Activated T-cell treated with anti-CD3 and anti-CD28 coated beads, Interleukin-2, amount 50 U/mL, for 4 hours (primary cell): ENCODE measurements around the gene LAMB2. TPM values are rescaled to one million over a fixed set of nuclear protein-coding genes. Genes with fewer than 3 reads are reported as not detected.

ENCODE experiments used
- ATAC-seq, 2 donors: fragments of 200-7000 bp; cut with Tn5 transposase; one replicate each; pipeline ENCODE4 v1.10.0; 2021
- DNase-seq: peaks from one replicate; pipeline ENCODE4 v3.0.0-alpha.2; 2020
- H3K27me3 Mint-ChIP-seq: one replicate; pipeline ENCODE4 v1.8.0; 2021; ENCODE audit warnings: low read depth, mixed read lengths
- H3K36me3 Mint-ChIP-seq: one replicate; pipeline ENCODE4 v1.8.0; 2022; ENCODE audit warnings: mixed read lengths; ENCODE audit not compliant: insufficient read depth
- H3K4me1 Mint-ChIP-seq: one replicate; pipeline ENCODE4 v1.8.0; 2021; ENCODE audit warnings: low read depth, mixed read lengths
- H3K4me3 Mint-ChIP-seq: one replicate; pipeline ENCODE4 v1.8.0; 2021; ENCODE audit warnings: mild to moderate bottlenecking, moderate library complexity, mixed read lengths
- H3K9me3 Mint-ChIP-seq: one replicate; pipeline ENCODE4 v1.8.0; 2021; ENCODE audit warnings: mixed read lengths
- total RNA-seq, 3 donors: library from RNA; stranded (reverse); gene quantifications; one replicate each; pipeline ENCODE4 v1.2.1, GENCODE V29; 2021

The LAMB2 gene
- total RNA-seq, 3 donors from 2014 or later = 1.6 to 2.4 (median 2.0) TPM

- H3K27me3 Mint-ChIP-seq = no peaks in the 10 kb centered on the region
- no peaks in the 10 kb centered on the region for H3K9me3 Mint-ChIP-seq
- H3K36me3 Mint-ChIP-seq = peaks cover 16% of the 10 kb centered on the region
- peaks cover 34% of the 10 kb centered on the region for H3K4me1 Mint-ChIP-seq
- H3K4me3 Mint-ChIP-seq = peak within 1 kb of the TSS; percentile 95
- ATAC-seq = peak; percentile 83 to 85
- peak; percentile 71 for DNase-seq
These were observed 33.2 kb upstream of the LAMB2 start, which contains the start of gene CCDC71 for GRCh38 chr3:49165771-49166751. CCDC71 (minus strand) TSS chr3:49166331; CDS start chr3:49164208, 2,123 bp downstream.

- DNase-seq (no peak), ATAC-seq (peak in 1 of 2 donors; percentile 1)
- Mint-ChIP-seq H3K9me3 (no peaks in the 10 kb centered on the region), H3K4me3 (peak overlapping the region; percentile 95), H3K27me3 (no peaks in the 10 kb centered on the region), H3K4me1 (peaks cover 25% of the 10 kb centered on the region), H3K36me3 (peaks cover 16% of the 10 kb centered on the region)
These were observed 32.3 kb upstream of the LAMB2 start for GRCh38 chr3:49164983-49165720.

GRCh38 chr3:49163609-49164008 lies 30.8 kb upstream of the LAMB2 start:
- no peaks in the 10 kb centered on the region for H3K27me3 Mint-ChIP-seq
- DNase-seq (no peak), ATAC-seq (no peak)
- H3K36me3 Mint-ChIP-seq = peaks cover 16% of the 10 kb centered on the region
- H3K4me1 Mint-ChIP-seq = peaks cover 22% of the 10 kb centered on the region
- H3K9me3 Mint-ChIP-seq = no peaks in the 10 kb centered on the region
- H3K4me3 Mint-ChIP-seq = peak overlapping the region; percentile 37

GRCh38 chr3:49162751-49163419 lies 30.0 kb upstream of the LAMB2 start:
- Mint-ChIP-seq H3K9me3 (no peaks in the 10 kb centered on the region), H3K4me1 (peaks cover 22% of the 10 kb centered on the region), H3K36me3 (peaks cover 16% of the 10 kb centered on the region), H3K27me3 (no peaks in the 10 kb centered on the region), H3K4me3 (no peak overlapping the region)
- no peak for ATAC-seq
- no peak for DNase-seq

GRCh38 chr3:49161808-49162530 lies 29.1 kb upstream of the LAMB2 start:
- ATAC-seq (no peak), DNase-seq (no peak)
- Mint-ChIP-seq H3K4me3 (no peak overlapping the region), H3K9me3 (no peaks in the 10 kb centered on the region), H3K4me1 (peaks cover 22% of the 10 kb centered on the region), H3K27me3 (no peaks in the 10 kb centered on the region), H3K36me3 (peaks cover 16% of the 10 kb centered on the region)

- DNase-seq (no peak), ATAC-seq (no peak)
- peaks cover 16% of the 10 kb centered on the region for H3K36me3 Mint-ChIP-seq
- no peaks in the 10 kb centered on the region for H3K9me3 Mint-ChIP-seq
- H3K4me1 Mint-ChIP-seq = peaks cover 17% of the 10 kb centered on the region
- H3K27me3 Mint-ChIP-seq = no peaks in the 10 kb centered on the region
- no peak overlapping the region for H3K4me3 Mint-ChIP-seq
These were observed 28.3 kb upstream of the LAMB2 start for GRCh38 chr3:49161197-49161596.

- ATAC-seq = no peak
- Mint-ChIP-seq H3K9me3 (no peaks in the 10 kb centered on the region), H3K27me3 (no peaks in the 10 kb centered on the region), H3K36me3 (peaks cover 9% of the 10 kb centered on the region), H3K4me1 (peaks cover 3% of the 10 kb centered on the region), H3K4me3 (no peak overlapping the region)
- no peak for DNase-seq
These were observed 25.9 kb upstream of the LAMB2 start for GRCh38 chr3:49158792-49159191.

GRCh38 chr3:49158103-49158709 lies 25.4 kb upstream of the LAMB2 start:
- H3K4me3 Mint-ChIP-seq = no peak overlapping the region
- H3K27me3 Mint-ChIP-seq = no peaks in the 10 kb centered on the region
- peak; percentile 54 for DNase-seq
- H3K36me3 Mint-ChIP-seq = peaks cover 5% of the 10 kb centered on the region
- ATAC-seq = peak; percentile 65 to 74
- peaks cover 1% of the 10 kb centered on the region for H3K4me1 Mint-ChIP-seq
- no peaks in the 10 kb centered on the region for H3K9me3 Mint-ChIP-seq

GRCh38 chr3:49157289-49157688 lies 24.4 kb upstream of the LAMB2 start:
- peaks cover 1% of the 10 kb centered on the region for H3K4me1 Mint-ChIP-seq
- H3K9me3 Mint-ChIP-seq = no peaks in the 10 kb centered on the region
- H3K4me3 Mint-ChIP-seq = no peak overlapping the region
- DNase-seq (no peak), ATAC-seq (peak in 1 of 2 donors; percentile 32)
- H3K27me3 Mint-ChIP-seq = no peaks in the 10 kb centered on the region
- no peaks in the 10 kb centered on the region for H3K36me3 Mint-ChIP-seq

- no peaks in the 10 kb centered on the region for H3K4me1 Mint-ChIP-seq
- H3K27me3 Mint-ChIP-seq = no peaks in the 10 kb centered on the region
- H3K4me3 Mint-ChIP-seq = no peak overlapping the region
- H3K9me3 Mint-ChIP-seq = no peaks in the 10 kb centered on the region
- no peak for ATAC-seq
- H3K36me3 Mint-ChIP-seq = no peaks in the 10 kb centered on the region
- no peak for DNase-seq
These were observed 20.6 kb upstream of the LAMB2 start for GRCh38 chr3:49153349-49153912.

- ATAC-seq (no peak), DNase-seq (no peak)
- no peaks in the 10 kb centered on the region for H3K36me3 Mint-ChIP-seq
- H3K4me3 Mint-ChIP-seq = no peak overlapping the region
- no peaks in the 10 kb centered on the region for H3K4me1 Mint-ChIP-seq
- H3K27me3 Mint-ChIP-seq = no peaks in the 10 kb centered on the region
- no peaks in the 10 kb centered on the region for H3K9me3 Mint-ChIP-seq
These were observed 18.8 kb upstream of the LAMB2 start for GRCh38 chr3:49151610-49152009.

GRCh38 chr3:49148159-49148558 lies 15.3 kb upstream of the LAMB2 start:
- ATAC-seq (no peak), DNase-seq (no peak)
- H3K36me3 Mint-ChIP-seq = no peaks in the 10 kb centered on the region
- no peaks in the 10 kb centered on the region for H3K9me3 Mint-ChIP-seq
- H3K4me1 Mint-ChIP-seq = no peaks in the 10 kb centered on the region
- H3K4me3 Mint-ChIP-seq = no peak overlapping the region
- H3K27me3 Mint-ChIP-seq = no peaks in the 10 kb centered on the region

GRCh38 chr3:49140080-49140479 lies 7.2 kb upstream of the LAMB2 start:
- Mint-ChIP-seq H3K36me3 (no peaks in the 10 kb centered on the region), H3K9me3 (no peaks in the 10 kb centered on the region), H3K4me1 (no peaks in the 10 kb centered on the region), H3K4me3 (no peak overlapping the region), H3K27me3 (peaks cover 17% of the 10 kb centered on the region)
- DNase-seq (no peak), ATAC-seq (no peak)
